ENCODE measurements around the gene STK24. TPM values are rescaled to one million over a fixed set of nuclear protein-coding genes. Genes with fewer than 3 reads are reported as not detected.
A peak's percentile ranks its signal among the peaks of the same experiment; 100 is the strongest.

Gene STK24
- total RNA-seq, 2 experiments from 2014 or later: 146 to 173 TPM

DNA sequence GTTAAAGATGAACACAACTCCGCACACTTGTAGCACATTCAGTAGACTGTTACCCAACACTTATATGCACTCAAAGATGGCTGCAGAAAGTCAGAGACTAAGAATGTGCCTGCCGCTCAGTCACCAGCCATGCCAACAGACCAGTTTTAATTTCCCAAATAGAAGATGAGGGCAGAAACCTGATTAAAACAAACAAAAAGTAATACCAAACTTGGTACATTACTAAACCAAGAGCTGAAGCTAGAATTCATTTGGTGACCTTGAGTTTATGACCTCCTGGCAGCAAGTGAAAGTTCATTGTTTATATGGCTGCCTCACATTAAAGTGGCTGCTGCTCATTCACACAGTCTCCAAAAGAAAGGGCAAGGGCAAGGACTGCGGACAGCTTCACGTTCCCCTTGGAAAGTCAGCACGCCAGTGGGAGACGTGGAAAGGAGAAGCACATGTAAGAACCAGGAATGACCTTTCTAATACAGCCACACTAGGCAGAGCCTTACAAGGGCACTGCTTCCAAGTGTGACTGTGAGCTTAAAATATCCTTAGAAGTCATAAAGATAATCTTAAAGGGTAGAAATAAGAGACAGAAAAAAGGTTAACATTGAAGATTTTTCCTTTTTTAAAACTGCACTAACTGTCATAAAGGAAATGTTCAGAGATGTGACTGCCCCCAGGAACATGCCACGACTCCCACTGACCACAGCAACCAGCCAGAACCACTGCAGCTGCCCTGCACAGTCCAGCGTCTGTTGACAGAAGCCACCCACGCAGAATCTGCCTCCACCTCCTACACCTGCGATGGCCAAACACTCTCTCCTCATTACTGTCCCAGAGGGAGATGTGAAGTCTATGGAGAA, 73.5 kb downstream of the STK24 start:
- intact Hi-C loops (cut with DNase I, micrococcal nuclease): no loop called here
- no peaks in the 10 kb centered on the region for H3K9me3 Mint-ChIP-seq (ENCODE audit: low read depth)
- peaks cover 82% of the 10 kb centered on the region for H3K4me1 Mint-ChIP-seq
- no peak for DNase-seq
- H3K4me3 Mint-ChIP-seq: no peak overlapping the region
- ATAC-seq: no peak
- ChIA-PET POLR2A (interaction anchor here (1.8 kb wide), 1 partner anchor 54 kb away, joined by 3 read pairs; no protein-coding TSS in a partner anchor), CTCF (interaction anchor here (0.8 to 2.7 kb wide), 6 partner anchors 16 to 150 kb away, joined by 3 to 10 read pairs (median 4); no protein-coding TSS in a partner anchor)
- H3K36me3 Mint-ChIP-seq (ENCODE audit: low read depth): peaks cover 48% of the 10 kb centered on the region
- no peaks in the 10 kb centered on the region for H3K27me3 Mint-ChIP-seq
- H3K27ac Mint-ChIP-seq: peak overlapping the region; percentile 43

GRCh38 chr13:98500963-98501421, 75.9 kb downstream of the STK24 start:
- ATAC-seq (no peak), DNase-seq (no peak)
- ChIA-PET CTCF (interaction anchor here (2.7 kb wide), 1 partner anchor 152 kb away, joined by 10 read pairs; no protein-coding TSS in a partner anchor), POLR2A (interaction anchor here (0.6 kb wide), 1 partner anchor 54 kb away, joined by 4 read pairs; no protein-coding TSS in a partner anchor)
- intact Hi-C loops (cut with DNase I, micrococcal nuclease): no loop called here
- H3K4me1 Mint-ChIP-seq: peaks cover 85% of the 10 kb centered on the region
- no peak overlapping the region for H3K4me3 Mint-ChIP-seq
- no peaks in the 10 kb centered on the region for H3K27me3 Mint-ChIP-seq
- H3K9me3 Mint-ChIP-seq (ENCODE audit: low read depth): no peaks in the 10 kb centered on the region
- H3K36me3 Mint-ChIP-seq (ENCODE audit: low read depth): peaks cover 38% of the 10 kb centered on the region
- H3K27ac Mint-ChIP-seq: no peak overlapping the region

- POLR2A ChIA-PET: no interaction called here
Observed at GRCh38 chr13:98496966-98497365, 79.9 kb downstream of the STK24 start.

GRCh38 chr13:98496479-98496791, 80.5 kb downstream of the STK24 start:
- CTCF ChIA-PET: interaction anchor here (0.7 kb wide), 1 partner anchor 8 kb away, joined by 3 read pairs; no protein-coding TSS in a partner anchor
- H3K9me3 Mint-ChIP-seq (ENCODE audit: low read depth): no peaks in the 10 kb centered on the region
- peaks cover 17% of the 10 kb centered on the region for H3K36me3 Mint-ChIP-seq (ENCODE audit: low read depth)
- intact Hi-C loops (cut with DNase I, micrococcal nuclease): no loop called here
- H3K27ac Mint-ChIP-seq: no peak overlapping the region
- DNase-seq (no peak), ATAC-seq (no peak)
- POLR2A ChIA-PET: no interaction called here
- no peak overlapping the region for H3K4me3 Mint-ChIP-seq
- H3K27me3 Mint-ChIP-seq: no peaks in the 10 kb centered on the region
- peaks cover 72% of the 10 kb centered on the region for H3K4me1 Mint-ChIP-seq

More at GRCh38 chr13:98496966-98497365, 79.9 kb downstream of the STK24 start:
- Mint-ChIP-seq H3K9me3 (ENCODE audit: low read depth) (no peaks in the 10 kb centered on the region), H3K27me3 (no peaks in the 10 kb centered on the region), H3K27ac (no peak overlapping the region), H3K4me1 (peaks cover 73% of the 10 kb centered on the region), H3K36me3 (ENCODE audit: low read depth) (peaks cover 15% of the 10 kb centered on the region), H3K4me3 (no peak overlapping the region)
- ATAC-seq (no peak), DNase-seq (no peak)
- CTCF ChIA-PET: interaction anchor here (0.6 to 0.7 kb wide), 2 partner anchors 8 to 46 kb away, joined by 3 to 4 read pairs; no protein-coding TSS in a partner anchor
- intact Hi-C loops (cut with DNase I, micrococcal nuclease): no loop called here

DNA sequence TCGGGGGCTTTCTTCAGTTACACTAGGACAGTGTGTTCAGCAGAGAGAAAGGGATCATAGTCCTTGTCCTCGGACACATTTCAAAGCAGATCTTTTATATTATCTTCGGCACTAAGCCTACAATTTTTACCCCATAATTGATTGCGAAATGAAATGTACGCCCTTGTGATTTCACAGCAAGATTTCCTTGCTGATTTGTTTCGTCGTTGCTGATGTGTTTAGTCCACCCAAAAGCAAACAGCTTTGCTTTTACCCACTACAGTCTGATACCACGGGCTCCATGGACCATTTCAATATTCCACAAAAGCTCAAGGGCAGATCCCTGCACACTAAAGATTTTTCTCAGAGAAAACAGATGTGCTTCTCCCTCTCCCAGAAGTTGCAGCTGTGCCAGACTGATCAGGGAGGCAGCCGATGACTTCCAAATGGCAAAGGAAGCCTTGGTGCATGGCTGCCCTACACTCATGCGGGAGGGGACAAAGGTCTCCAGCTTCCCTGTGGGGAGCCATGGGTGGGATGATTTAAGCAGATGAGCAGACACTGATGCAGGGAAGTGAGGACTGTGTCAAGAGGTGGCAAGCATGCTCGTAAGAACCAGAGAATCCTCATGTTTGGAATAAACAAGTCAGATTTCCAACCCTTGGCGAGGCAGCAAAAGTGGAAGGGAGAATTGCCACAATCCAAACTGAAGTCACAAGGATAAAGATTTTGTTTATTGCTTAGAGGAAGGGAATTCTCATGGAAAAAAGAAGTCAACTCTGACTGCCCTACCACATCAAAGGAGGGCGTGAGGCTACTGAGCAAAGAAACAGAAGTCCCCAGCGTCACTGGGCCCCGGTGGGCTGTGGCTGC, 81.1 kb downstream of the STK24 start:
- Mint-ChIP-seq H3K36me3 (ENCODE audit: low read depth) (peaks cover 19% of the 10 kb centered on the region), H3K4me3 (no peak overlapping the region), H3K4me1 (peaks cover 73% of the 10 kb centered on the region), H3K27me3 (no peaks in the 10 kb centered on the region), H3K9me3 (ENCODE audit: low read depth) (no peaks in the 10 kb centered on the region), H3K27ac (no peak overlapping the region)
- ATAC-seq (no peak), DNase-seq (no peak)
- ChIA-PET POLR2A (no interaction called here), CTCF (interaction anchor here (1.3 kb wide), 1 partner anchor 50 kb away, joined by 3 read pairs; no protein-coding TSS in a partner anchor)
- intact Hi-C loops (cut with DNase I, micrococcal nuclease): no loop called here

- H3K36me3 Mint-ChIP-seq (ENCODE audit: low read depth): peaks cover 22% of the 10 kb centered on the region
- no peak for DNase-seq
- no peak overlapping the region for H3K27ac Mint-ChIP-seq
- H3K4me3 Mint-ChIP-seq: no peak overlapping the region
- no peaks in the 10 kb centered on the region for H3K9me3 Mint-ChIP-seq (ENCODE audit: low read depth)
- POLR2A ChIA-PET: no interaction called here
- ATAC-seq: no peak
- CTCF ChIA-PET: interaction anchor here (1.3 kb wide), 1 partner anchor 49 kb away, joined by 3 read pairs; no protein-coding TSS in a partner anchor
- no peaks in the 10 kb centered on the region for H3K27me3 Mint-ChIP-seq
- intact Hi-C loops (cut with DNase I, micrococcal nuclease): no loop called here
- peaks cover 72% of the 10 kb centered on the region for H3K4me1 Mint-ChIP-seq
Observed at GRCh38 chr13:98494769-98495168, 82.1 kb downstream of the STK24 start.

- peaks cover 81% of the 10 kb centered on the region for H3K4me1 Mint-ChIP-seq
- CTCF ChIA-PET: no interaction called here
- ATAC-seq: no peak
Observed at GRCh38 chr13:98493042-98493712, 83.7 kb downstream of the STK24 start.

DNA sequence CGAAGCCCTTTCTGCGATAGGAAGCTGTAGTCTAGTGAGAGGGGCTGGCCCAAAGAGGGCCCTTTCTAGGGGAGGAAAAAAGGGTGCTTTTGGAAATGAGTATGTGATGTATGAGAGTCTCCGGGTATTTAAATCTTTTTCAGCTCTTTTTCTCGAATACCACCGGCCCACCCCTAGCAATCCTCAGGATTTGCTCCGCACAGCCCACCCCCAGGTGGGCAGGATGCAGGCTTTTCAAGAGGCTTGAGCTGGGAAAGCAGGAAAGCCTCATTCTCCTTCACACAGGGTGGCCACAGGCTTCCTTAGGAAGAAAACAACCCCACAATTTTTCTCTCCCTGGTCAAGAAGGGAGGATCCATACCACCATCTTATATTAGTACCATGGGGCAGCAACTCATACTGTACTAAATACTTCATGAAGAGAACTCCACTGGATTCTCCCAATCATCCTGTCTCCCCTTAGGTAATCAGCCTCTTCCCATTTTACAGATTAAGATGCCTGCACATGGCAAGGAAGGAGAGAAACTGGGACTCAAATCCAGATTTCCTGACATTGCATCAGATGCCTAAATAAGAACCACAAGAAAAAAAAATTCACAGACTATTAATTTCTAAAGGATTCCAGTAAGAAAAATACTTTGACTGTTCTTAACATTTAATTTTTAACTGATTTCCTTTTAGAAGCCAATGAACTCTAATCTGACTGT, 84.4 kb downstream of the STK24 start:
- POLR2A ChIA-PET: no interaction called here
- H3K27me3 Mint-ChIP-seq: no peaks in the 10 kb centered on the region
- H3K36me3 Mint-ChIP-seq (ENCODE audit: low read depth): peaks cover 22% of the 10 kb centered on the region
- H3K4me1 Mint-ChIP-seq: peaks cover 81% of the 10 kb centered on the region
- no peak for ATAC-seq
- CTCF ChIA-PET: no interaction called here
- H3K9me3 Mint-ChIP-seq (ENCODE audit: low read depth): no peaks in the 10 kb centered on the region
- intact Hi-C loops (cut with DNase I, micrococcal nuclease): no loop called here
- DNase-seq: no peak
- no peak overlapping the region for H3K4me3 Mint-ChIP-seq
- H3K27ac Mint-ChIP-seq: peak overlapping the region; percentile 77

More at GRCh38 chr13:98493042-98493712, 83.7 kb downstream of the STK24 start:
- POLR2A ChIA-PET: no interaction called here
- H3K9me3 Mint-ChIP-seq (ENCODE audit: low read depth): no peaks in the 10 kb centered on the region
- no peak overlapping the region for H3K4me3 Mint-ChIP-seq
- no peaks in the 10 kb centered on the region for H3K27me3 Mint-ChIP-seq
- peaks cover 22% of the 10 kb centered on the region for H3K36me3 Mint-ChIP-seq (ENCODE audit: low read depth)
- H3K27ac Mint-ChIP-seq: no peak overlapping the region
- intact Hi-C loops (cut with DNase I, micrococcal nuclease): no loop called here
- DNase-seq: no peak

- POLR2A ChIA-PET: interaction anchor here (0.7 kb wide), 1 partner anchor 86 kb away, joined by 9 read pairs; no protein-coding TSS in a partner anchor
- Mint-ChIP-seq H3K4me1 (peaks cover 79% of the 10 kb centered on the region), H3K36me3 (ENCODE audit: low read depth) (peaks cover 22% of the 10 kb centered on the region), H3K9me3 (ENCODE audit: low read depth) (no peaks in the 10 kb centered on the region), H3K4me3 (no peak overlapping the region), H3K27ac (peak overlapping the region; percentile 19), H3K27me3 (no peaks in the 10 kb centered on the region)
- CTCF ChIA-PET: interaction anchor here (0.5 kb wide), 1 partner anchor 62 kb away, joined by 3 read pairs; no protein-coding TSS in a partner anchor
- DNase-seq: no peak
- no peak for ATAC-seq
- intact Hi-C loops (cut with DNase I, micrococcal nuclease): no loop called here
Observed at GRCh38 chr13:98490866-98491265, 86.0 kb downstream of the STK24 start.

GRCh38 chr13:98490195-98490836, 86.6 kb downstream of the STK24 start:
- peaks cover 22% of the 10 kb centered on the region for H3K36me3 Mint-ChIP-seq (ENCODE audit: low read depth)
- peaks cover 81% of the 10 kb centered on the region for H3K4me1 Mint-ChIP-seq
- DNase-seq: no peak
- no peak for ATAC-seq
- H3K4me3 Mint-ChIP-seq: no peak overlapping the region
- intact Hi-C loops (cut with DNase I, micrococcal nuclease): no loop called here
- no peak overlapping the region for H3K27ac Mint-ChIP-seq
- no peaks in the 10 kb centered on the region for H3K9me3 Mint-ChIP-seq (ENCODE audit: low read depth)
- H3K27me3 Mint-ChIP-seq: no peaks in the 10 kb centered on the region
- ChIA-PET POLR2A (no interaction called here), CTCF (interaction anchor here (0.5 kb wide), 1 partner anchor 45 kb away, joined by 3 read pairs; no protein-coding TSS in a partner anchor)
